NCI-H1436 treated with DMSO at 0.1 percent for 48 hours (cell line): ENCODE data around the gene B4GALT1.
"Not testable (repeated sequence)": the region's sequence is repeated elsewhere in the genome, so short reads cannot be mapped to it uniquely, and the experiment has no call there.

ENCODE experiments used
- DNase-seq: peaks from one replicate; lab custom pipeline; 2025; lab: John Stamatoyannopoulos, UW

The B4GALT1 gene

DNA sequence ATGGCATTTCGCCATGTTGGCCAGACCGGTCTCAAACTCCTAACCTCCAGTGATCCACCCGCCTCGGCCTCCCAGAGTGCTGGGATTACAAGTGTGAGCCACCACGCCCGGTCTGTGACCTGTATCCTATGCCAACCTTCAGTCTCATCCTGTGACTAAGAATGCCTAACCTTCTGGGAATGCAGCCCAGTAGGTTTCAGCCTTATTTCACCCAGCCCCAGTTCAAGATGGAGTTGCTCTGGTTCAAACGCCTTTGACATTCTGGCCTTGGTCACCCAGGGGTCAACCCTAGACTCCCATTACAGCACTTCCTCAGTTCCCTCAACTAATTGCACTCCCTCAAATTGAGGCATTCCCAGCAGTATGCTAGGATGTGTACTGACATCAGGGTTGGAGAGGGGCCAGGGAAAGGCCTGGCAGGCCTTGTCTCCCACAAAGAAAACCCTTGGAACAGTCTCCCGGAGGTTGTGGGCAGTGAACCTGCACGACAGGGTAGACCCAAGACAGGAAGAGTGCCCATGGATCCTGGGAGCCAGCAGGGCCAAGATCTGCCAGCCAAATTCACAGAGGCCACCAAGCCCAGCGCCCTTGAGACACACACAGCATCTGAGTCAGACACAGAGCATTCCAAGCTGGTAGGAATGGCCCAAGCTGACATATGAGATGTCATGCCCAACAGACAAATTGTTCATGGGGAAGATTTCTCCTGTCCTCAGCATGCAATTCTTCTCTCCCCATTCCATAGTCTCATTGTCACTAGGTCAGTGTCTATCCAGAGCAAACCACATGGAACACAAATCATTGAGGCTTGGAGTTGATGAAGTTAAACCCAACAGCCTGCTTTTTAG, 65.8 kb downstream of the B4GALT1 start:
- DNase-seq: no peak

DNA sequence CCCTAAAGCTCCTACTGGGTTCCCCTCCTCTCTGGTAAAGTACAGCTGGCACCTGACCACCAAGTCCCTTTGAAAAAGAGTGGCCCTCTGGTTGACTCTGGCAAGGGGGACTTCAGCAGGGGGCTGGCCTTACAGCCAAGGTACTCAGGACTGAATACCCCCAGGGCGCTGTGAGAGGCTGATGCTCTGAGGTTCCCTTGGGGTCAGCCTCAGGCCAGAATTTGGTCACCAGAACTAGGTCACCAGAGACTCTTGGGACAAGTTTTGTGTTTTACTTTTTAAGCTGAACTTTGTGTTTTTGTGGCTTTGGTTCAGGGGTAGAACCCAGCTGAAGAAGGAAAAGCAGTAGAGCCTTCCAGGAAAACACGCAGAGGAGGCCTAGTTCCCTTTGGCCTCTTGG, 67.4 kb downstream of the B4GALT1 start:
- DNase-seq: no peak

DNA sequence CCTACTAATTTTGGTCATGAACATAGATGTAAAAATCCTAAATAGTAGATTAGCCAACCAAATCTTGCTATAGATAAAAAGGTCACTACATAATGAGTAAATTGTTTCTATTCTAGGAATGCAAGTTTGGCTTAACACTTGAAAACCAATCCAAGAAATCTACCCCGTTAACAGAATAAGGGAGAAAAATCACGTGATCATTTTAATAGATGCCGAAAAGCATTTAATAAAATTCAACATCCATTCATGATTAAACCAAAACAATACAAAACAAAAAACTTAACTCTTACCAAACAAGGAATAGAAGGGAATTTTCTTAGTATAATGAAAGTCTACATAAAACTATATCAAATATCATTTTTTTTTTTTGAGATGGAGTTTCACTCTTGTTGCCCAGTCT, 69.9 kb downstream of the B4GALT1 start:
- DNase-seq: no peak

DNA sequence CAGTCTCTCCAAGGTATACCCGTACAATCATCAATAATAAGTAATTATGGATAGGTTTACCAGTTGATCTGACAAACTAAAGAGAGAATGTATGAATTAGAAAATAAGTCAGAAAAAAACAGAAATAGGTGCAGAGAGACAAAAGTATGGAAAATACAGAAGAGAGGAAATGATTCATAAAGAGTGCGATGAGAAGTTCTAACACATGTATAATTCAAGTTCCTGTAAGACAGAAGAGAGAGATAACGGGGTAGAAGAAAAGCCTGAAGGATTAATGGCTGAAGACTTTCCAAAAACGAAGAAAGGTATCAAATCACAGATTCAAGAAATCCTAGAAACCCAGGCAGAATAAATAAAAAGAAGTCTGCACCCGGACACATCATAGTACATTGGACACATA, 74.5 kb downstream of the B4GALT1 start:
- no peak for DNase-seq

DNA sequence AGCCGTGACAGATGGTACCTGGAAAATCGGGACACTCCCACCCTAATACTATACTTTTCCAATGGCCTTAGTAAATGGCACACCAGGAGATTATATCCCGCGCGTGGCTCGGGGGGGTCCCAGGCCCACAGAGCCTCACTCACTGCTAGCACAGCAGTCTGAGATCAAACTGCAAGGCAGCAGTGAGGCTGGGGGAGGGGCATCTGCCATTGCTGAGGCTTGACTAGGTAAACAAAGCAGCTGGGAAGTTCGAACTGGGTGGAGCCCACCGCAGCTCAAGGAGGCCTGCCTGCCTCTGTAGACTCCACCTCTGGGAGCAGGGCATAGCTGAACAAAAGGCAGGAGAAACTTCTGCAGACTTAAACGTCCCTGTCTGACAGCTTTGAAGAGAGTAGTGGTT, 81.5 kb downstream of the B4GALT1 start:
- not testable (repeated sequence) for DNase-seq

DNA sequence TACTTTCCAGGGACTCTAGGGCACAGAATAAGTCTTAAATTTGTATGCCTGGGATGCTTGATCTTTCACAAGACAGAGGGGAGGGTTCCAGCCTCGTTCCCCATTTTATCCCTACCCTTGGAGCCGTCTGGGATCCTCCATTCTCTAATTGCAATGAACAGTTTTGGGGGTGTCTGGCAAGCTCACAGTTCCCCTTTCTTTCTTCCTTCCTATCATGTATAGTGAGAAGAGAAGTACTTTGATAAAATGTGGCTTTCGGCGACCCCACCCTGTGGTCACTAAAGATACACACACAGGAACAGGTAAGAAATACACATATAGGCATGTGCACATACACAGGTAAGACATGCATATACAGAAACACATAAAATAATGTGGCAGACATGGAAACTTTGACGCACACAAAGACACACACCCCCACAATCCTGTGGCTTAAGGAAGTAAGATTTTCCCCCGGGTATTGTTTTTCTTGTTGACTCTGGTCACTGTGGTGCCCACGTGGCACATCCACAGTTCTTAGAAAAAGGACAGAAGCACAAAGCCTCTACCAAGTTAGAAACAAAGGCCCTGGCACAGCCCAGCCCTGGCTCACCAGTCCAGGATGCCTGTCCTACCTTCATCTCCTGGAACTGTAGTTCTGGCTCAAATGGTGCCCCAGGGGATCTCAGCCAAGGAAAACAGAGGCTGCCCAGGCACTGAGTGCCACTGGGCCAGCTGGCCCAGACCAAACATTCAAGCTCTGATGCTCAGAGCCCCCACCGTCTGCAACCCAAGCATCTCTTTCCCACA, 84.4 kb downstream of the B4GALT1 start:
- DNase-seq: no peak

DNA sequence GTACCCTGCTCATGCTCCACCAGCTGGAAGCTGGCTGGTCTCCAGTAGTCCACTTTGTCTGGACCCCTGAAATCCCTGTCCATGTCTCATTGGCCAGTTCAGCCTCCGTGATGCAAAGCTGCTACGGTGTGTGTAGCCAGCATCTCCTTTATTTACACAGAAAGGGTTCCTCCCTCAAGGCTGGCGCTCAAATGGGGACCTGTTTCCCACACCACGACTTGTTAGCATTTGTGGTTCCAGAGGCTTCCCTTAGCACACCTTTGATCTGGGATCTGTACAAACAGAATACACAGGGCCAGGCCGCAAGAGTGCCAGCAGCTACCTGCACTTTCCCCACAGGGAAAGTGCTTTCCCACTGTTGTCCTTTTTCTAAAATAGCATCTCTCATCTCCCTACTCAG, 85.0 kb downstream of the B4GALT1 start:
- no peak for DNase-seq

DNA sequence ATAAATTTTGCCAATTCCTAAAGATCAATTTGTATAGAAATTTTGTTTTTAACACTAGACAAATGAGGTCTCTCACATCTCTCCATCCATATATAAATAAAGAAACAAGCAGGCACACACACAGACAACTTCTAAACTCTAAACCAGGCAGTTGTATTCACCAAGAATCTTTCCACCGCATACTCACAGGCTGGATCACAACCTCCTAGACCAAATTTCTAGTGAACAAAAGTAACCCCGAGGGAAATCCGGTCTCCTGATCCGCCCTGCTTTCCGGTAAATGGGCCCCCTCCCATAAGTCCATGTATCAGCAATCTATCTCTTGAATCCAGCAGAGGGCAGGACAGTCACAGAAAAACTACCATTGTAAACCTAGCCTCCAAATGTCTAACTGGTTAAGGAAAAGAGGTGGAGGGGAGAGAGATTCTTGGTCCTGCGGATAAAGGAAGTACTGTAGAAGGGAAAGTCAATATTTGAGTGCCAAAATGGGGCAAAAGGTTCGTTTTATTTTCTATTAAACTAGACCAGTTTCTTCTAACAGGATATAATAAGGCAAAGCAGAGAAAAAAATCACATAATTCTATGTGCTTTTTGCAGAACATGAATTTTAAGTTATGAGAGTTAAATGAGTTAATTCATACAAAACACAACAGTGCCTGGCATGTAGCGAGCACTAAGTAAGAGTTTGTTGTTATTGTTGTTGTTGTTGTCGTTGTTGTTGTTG, 85.8 kb downstream of the B4GALT1 start:
- peak; percentile 70 for DNase-seq

DNA sequence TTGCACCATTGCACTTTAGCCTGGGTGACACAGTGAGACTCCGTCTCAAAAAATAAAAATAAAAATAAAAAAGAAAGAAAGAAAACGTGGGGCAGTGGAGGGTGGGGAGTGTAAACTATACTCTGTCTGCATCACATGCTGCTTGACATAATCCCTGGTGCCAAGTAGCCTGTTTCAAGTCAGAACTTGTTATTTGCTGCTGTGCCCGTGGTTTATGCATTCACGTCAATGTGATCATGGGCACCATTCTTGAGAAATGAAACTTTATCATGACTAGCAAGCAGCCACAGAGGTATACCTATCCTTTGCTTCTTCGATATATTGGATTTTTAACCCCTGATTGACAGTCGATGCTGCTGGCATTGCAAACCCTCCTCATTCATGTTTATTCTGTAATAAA, 86.6 kb downstream of the B4GALT1 start:
- no peak for DNase-seq

DNA sequence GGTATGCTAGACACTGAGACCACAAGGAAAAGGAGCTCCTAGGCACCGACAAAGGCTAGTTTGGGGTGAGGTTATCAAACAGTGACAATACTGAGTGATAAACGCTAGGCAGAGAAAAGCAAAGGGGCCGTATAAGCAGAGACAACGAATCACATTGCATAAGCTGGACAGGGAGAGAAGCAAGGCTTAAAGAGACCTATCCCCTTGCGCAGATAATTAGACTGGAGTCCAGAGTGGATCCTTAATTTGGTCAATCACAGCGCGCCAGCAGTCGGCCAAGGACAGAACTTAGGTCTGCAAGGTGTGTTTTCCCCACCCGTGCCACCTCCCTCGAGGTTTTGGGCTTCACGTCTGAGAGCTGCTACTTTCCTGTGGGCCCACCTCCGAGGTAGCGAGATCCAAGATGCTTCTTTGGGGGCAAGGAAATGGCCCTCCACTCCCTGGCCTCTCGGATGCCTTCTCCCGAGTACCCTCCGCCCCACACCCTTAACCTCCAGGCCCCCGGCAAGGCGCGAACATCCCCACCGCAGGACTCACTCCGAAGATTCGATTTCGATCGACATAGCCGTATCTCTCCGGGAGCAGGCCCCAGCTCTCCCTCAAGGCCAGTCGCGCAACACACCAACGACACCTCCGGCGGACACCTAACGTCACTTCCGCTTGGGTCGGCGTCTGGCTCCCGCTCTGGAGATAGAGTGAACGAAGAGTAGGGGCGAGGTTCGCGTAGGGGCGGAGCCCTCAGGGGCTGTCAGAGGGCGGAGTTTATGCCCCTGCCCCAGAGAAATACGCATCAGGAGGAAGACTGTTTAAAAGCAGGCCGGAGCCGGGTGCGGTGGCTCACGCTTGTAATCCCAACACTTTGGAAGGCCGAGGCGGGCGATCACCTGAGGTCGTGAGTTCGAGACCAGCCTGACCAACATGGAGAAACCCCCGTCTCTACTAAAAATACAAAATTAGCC, 90.8 kb downstream of the B4GALT1 start, which contains the start of gene SMU1:
Gene SMU1 (minus strand): TSS at position 629 of the 959 bp plus-strand sequence. CDS start 66 bp downstream, at position 563.
- DNase-seq: peak; percentile 85

DNA sequence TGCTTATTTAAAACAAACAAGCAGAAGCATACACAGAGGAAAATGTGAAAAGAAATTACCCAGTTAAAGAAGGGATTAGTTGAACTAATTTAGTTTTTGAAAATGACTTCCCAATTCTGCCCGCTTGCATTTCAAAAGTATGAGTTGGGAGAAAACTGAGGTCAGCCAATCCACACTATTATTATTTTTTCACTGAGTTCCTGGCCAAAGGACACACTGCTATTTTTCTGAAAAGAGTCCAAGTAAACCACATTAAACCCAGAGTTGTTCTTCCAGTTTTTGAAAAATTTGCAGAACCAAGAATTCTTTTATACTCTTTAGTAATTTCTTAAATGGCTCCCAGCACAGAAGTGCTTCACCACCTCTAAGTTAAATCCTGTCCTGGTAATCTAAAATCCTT, 98.1 kb downstream of the B4GALT1 start:
- no peak for DNase-seq

DNA sequence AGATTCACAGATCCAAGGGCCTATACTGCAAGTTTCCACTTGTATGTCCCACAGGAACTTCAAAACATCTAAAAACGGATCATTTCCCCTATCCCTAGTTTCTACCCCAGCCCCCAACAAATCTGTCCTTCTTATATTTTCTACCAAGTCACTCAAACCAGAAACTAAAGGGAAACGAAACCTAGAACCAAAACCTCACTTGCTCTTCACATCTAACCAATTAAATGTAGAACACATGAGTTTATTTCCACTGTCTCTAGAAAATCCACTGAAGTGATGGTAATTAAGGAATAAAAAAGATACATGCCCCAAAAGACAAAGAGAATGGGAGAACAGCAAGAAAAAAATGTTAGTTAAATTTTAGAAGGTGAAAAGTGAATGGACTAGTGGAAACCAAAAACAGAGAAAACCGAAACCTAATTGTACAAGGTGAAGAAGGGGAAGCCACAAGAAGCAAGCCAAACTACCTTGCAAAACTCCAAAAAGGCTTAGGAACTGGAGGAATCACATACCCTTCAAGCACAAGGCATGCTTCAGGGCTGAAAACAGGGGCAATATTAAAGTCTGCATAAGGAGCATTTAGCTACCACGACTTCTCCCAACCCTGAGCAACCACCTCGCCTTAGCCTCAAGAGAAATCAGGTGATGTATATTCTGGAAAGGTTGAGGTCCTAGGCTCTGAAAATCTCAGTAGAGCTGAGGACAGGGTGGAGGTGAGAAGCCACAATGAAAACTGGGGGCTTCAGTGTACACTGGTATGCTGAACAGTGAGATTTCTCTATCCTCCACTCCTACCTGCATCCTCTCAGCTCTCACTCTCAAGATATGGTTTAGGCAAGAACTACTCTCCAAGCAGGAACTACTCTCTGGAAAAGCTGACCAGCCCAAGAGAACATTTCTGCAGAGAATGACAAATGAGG, 101.7 kb downstream of the B4GALT1 start:
- no peak for DNase-seq
